Heart left ventricle (tissue), 13 donors: ENCODE results near the gene PEPD.

Experiments used
- CTCF ChIP-seq, 12 donors: fragments of 200-600 bp; sonication (generic) in 4 of 12; IDR thresholded peaks; one replicate each; pipeline versions ENCODE4 v1.5.0 to v1.8.0; 2018 to 2022; ENCODE audit warnings: antibody characterized with exemption in 12 of 12, mild to moderate bottlenecking in 5 of 12
- POLR2A ChIP-seq, 2 donors: fragments of 450-650 bp; IDR thresholded peaks; one replicate each; pipeline ENCODE4 v1.6.1; 2017; ENCODE audit warnings: antibody characterized with exemption in 2 of 2, mild to moderate bottlenecking in 2 of 2, moderate library complexity in 2 of 2
- donor health status: ischemic (EF 13 %, LVEDD 7.1; RV severe dilation, severe dysfunction).
- donor health status: DM: no; HTN: yes; CAD: no.
- donor health status: DM: no; HTN: no; CAD: no.
- donor health status: ischemic (EF 25% LVEDD 6.9; RV normal size, moderate dysfunction).
- donor health status: ischemic (EF 25% LVEDD 5.7; RV mildly dilated, moderate dysfunction).
- donor health status: ischemic (EF 35%, LVEDD 5.7; RV mildly dilated, moderate dysfunction).
- donor health status: nonischemic (EF 11% LVEDD 7.7; RV severe dilation, severe dysfunction).
- donor health status: DM: yes; HTN: yes; CAD: no.
- donor health status: PGD.
- donor health status: ischemic (EF 29% LVEDD 5.4; RV normal size, mild dysfunction).
- donor health status: nonischemic (EF 23%, LVEDD 6.1; RV moderate dilation, normal function).

DNA sequence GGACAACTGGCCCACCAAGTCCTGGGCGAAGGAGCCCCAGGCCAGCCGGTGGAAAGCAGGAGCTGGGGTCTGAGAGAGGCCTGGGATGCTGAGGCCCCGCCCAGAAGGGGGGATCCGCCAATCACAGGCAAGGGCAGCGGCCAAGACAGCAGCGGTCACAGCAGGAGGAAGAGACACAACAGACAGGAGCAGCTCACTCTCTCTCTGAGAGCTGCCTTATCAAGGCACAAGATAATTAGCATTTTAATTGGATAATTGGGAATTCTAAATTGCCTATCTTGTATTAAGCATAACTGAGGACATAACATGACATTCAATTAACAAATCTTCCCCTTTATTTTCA, 101.8 kb downstream of the PEPD start:
- no peak for TF ChIP-seq CTCF (IDR thresholded peaks at IDR 0.05)
- no peak for TF ChIP-seq POLR2A (IDR thresholded peaks at IDR 0.05)
